Stimulated activated CD4-positive, alpha-beta T cell treated with anti-CD3 and anti-CD28 coated beads, Interleukin-12 subunit alpha, Interleukin-12 subunit beta, amount 100 ng/mL, for 48 hours (primary cell): ENCODE measurements around the gene BEND6.

ENCODE experiments used
- DNase-seq, 3 donors: peaks; one replicate each; pipeline ENCODE4 v3.0.0-alpha.2; 2020; ENCODE audit warnings: low read depth in 2 of 3, low spot score in 1 of 3

BEND6 gene, protein sequence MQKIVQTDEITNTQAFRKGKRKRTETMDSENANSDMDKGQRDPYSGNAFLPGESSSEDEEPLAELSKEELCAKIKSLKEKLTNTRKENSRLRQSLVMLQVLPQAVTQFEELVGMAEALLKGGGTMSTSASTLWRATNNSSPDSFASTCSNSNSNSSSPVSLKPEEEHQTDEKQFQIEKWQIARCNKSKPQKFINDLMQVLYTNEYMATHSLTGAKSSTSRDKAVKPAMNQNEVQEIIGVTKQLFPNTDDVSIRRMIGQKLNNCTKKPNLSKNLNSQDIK

DNA sequence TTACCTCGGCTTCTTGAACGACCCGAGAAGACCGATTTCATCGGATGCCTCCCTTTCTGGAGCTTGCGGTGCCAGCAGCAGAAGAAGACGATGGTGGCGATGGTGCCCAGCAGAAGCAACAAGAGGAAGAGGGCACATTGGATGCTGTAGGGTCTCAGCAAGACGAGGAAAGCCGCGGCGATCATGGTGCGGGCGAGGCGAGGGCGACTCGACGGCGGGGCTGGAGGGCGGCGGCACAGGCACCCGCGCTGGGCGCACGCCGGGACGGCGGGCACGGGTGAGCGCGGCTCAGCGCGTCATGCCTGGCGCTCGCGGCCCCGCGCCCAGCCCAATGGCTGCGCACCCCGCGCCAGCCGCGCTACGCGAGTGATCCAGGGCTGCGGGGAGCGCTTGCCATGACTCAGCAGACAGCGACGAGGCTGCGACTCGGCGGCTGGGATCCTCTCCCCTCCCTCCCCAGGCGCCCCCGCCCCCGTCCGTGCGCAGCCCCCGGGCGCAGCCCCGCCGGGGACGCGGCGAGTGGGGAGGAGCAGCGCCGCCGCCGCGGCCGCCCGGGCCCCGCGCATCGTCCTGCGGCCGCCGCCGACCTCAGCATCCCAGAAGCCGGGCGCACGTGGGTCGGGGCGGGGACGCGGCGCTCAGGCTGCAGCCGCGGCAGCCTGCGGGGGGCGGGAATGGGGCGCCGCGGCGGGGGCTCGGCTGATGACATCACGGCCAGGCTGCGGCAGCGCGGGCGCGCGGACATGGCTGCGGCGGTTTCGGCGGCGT lies at the start of gene BEND6:
Gene BEND6 (plus strand): TSS at position 705 of the 768 bp plus-strand sequence. CDS start 26,704 bp downstream, outside the sequence.
- DNase-seq: peak in 1 of 3 donors; percentile 12

DNA sequence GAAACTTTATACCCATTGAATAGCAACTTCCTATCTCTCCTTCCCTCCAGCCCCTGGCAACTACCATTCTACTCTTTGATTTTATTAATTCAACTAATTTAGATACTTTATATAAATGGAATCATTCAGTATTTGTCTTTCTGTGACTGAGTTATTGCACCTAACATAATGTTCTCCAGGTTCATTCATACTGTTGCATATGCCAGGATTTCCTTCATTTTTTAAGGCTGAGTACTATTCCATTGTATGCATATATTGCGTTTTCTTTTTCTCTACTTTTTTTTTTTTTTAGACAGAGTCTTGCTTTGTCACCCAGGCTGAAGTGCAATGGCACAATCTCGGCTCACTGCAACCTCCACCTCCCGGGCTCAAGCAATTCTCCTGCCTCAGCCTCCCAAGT lies 49.5 kb upstream of the BEND6 start:
- DNase-seq: no peak

GRCh38 chr6:56906752-56907151 lies 48.2 kb upstream of the BEND6 start:
- no peak for DNase-seq

DNA sequence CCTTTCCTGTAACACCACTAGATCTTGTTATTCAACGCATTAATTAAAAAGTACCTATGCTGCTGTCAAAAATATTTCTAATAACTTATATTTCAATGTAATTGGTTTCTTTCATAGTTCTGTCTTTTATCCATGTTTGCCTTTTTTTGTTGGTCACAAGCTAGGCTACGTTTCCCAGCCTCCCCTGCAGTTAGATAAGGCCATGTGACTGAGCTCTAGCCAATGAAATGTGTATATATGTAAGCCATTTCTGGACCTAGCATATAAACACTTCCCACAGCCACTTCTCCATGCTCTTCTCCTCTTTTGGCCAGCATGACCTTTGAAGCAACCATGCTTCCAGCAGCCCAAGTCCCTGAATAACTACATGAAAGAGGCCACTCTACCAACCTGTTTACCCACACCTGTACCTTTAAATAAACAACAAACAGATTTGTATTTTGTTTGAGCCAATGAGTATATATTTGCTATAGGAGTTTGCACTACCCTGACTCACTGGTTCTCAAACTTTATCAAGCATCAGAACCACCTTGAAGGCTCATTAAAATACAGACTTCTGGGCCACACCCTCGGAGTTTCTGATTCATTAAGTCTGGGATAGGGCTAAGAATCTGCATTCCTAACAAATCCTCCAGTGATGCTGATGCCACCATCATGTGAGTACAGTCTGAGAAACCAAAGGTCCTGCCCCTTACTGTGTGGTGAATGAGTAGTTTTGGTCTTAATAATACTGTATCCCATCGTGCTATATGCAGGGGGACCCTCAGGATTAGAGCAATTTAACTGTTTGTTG lies 45.6 kb upstream of the BEND6 start:
- no peak for DNase-seq

- no peak for DNase-seq
Measured at GRCh38 chr6:56911847-56912246, 43.1 kb upstream of the BEND6 start.

- no peak for DNase-seq
Measured at GRCh38 chr6:56913285-56914074, 41.4 kb upstream of the BEND6 start.

DNA sequence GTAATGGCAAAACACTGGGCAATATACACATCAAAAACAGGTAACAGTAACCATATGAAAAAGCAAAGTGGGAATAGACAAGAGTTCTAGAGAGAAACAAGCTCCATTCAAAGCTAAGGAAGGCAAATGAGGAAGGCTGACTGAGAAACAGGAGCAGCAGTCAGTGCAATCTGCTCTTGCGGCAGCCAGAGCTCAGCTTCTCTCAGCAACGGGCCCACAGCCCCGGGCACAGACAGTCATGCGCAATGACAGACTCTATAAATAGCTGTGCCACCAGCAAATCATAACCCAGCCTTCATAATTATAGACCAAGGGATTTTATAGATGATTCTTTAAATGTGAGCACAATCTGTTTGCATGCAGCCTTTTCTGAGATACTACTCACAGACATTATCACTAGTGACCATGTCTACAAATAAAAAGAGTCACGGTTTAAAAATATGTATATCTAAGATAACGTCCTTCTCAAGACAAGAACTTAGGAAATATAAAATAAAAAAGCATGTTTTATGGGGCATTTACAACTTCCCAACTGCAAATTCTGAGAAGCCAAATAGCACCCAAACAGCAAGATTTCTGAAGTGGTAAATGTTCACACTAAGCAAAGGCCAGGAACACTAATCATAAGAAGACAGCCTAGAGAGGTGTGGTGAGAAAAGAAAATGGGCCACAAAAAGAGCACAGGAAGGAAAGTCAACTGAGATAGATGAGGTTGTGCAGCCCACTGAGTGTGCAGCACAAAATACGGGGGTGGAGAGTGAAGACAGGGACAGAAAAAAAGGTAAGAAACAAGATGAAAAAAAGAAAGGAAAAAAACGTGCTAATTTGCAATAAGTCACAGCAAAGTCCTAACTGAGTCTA lies 39.9 kb upstream of the BEND6 start:
- DNase-seq: no peak

- DNase-seq: no peak
Measured at GRCh38 chr6:56915832-56916231, 39.1 kb upstream of the BEND6 start.

GRCh38 chr6:56916849-56917551 lies 37.9 kb upstream of the BEND6 start:
- DNase-seq: no peak

- no peak for DNase-seq
Measured at GRCh38 chr6:56922645-56923044, 32.3 kb upstream of the BEND6 start.

GRCh38 chr6:56923565-56923964 lies 31.3 kb upstream of the BEND6 start:
- no peak for DNase-seq

- no peak for DNase-seq
Measured at GRCh38 chr6:56927538-56928453, 27.1 kb upstream of the BEND6 start.

GRCh38 chr6:56930846-56931245 lies 24.1 kb upstream of the BEND6 start:
- DNase-seq: no peak

DNA sequence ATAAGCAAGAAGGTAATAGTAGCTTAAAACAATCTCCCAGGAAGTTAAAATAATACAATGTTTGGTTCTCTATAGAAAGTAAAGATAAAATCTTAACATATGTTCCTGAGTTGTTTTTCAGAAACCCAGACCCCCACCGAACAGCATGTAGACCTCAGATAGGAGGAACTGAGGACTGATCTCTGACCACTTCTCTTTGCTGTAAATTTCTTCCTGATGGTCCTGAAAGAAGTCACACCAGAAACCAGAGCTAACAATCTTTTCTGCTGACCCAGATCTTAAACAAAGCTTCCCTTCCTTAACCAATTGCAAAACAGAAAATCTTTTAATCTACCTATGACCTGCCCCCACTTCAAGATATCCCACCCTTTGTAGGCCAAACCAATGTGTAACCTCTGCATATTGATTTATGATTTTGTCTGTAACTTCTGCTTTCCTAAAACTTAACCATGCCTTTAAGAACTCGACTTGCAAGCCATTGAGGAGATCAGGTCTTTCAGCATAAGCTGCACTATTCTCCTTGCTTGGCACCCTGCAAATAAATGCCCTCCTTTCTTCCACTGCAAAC lies 21.9 kb upstream of the BEND6 start:
- no peak for DNase-seq

DNA sequence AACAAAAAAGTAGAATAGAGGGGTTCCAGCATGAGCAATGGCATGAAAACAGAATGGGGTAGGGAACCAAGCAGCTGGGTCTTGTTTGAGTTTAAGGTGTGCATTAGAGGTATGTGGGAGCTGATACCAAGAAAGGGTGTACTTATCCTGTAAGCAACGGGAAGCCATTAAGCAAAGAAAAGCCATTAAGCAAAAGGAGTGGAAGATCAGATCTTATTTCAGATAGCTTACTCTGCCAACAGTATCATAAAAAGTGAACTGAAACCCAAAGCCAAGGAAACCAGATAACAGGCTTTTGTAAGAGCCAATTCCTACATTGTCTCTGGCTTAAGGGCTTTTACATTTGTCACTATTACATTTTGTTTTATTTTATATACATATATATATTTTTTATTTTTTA lies 21.3 kb upstream of the BEND6 start:
- no peak for DNase-seq

- DNase-seq: no peak
Measured at GRCh38 chr6:56934876-56935275, 20.0 kb upstream of the BEND6 start.

GRCh38 chr6:56936466-56936865 lies 18.4 kb upstream of the BEND6 start:
- no peak for DNase-seq

- DNase-seq: peak in 1 of 3 donors; percentile 24
Measured at GRCh38 chr6:56938649-56939191, 16.2 kb upstream of the BEND6 start.
